Breast epithelium (tissue), 3 donors: ENCODE measurements around the gene ETS1.
"Not testable (repeated sequence)": the region's sequence is repeated elsewhere in the genome, so short reads cannot be mapped to it uniquely, and the experiment has no call there.

Source experiments
- POLR2A ChIP-seq: fragments of 450-650 bp; IDR thresholded peaks from one replicate; pipeline ENCODE4 v1.6.1; 2016; ENCODE audit warnings: antibody characterized with exemption, mild to moderate bottlenecking, moderate library complexity
- TF ChIP-seq, protein P1 (sequence below), 3 donors: fragments of 450-650 bp; IDR thresholded peaks; one replicate each; pipeline ENCODE4 v1.5.1; 2016 to 2017; ENCODE audit warnings: antibody characterized with exemption in 3 of 3, mild to moderate bottlenecking in 3 of 3, moderate library complexity in 3 of 3

DNA sequence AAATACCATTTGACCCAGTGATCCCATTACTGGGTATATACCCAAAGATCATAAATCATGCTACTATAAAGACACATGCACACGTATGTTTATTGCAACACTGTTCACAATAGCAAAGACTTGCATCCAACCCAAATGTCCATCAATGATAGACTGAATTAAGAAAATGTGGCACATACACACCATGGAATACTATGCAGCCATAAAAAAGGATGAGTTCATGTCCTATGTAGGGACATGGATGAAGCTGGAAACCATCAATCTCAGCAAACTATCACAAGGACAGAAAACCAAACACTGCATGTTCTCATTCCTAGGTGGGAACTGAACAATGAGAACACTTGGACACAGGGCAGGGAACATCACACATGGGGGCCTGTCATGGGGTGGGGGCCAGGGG is 141.4 kb downstream of the ETS1 start:
- TF ChIP-seq, protein P1, sequence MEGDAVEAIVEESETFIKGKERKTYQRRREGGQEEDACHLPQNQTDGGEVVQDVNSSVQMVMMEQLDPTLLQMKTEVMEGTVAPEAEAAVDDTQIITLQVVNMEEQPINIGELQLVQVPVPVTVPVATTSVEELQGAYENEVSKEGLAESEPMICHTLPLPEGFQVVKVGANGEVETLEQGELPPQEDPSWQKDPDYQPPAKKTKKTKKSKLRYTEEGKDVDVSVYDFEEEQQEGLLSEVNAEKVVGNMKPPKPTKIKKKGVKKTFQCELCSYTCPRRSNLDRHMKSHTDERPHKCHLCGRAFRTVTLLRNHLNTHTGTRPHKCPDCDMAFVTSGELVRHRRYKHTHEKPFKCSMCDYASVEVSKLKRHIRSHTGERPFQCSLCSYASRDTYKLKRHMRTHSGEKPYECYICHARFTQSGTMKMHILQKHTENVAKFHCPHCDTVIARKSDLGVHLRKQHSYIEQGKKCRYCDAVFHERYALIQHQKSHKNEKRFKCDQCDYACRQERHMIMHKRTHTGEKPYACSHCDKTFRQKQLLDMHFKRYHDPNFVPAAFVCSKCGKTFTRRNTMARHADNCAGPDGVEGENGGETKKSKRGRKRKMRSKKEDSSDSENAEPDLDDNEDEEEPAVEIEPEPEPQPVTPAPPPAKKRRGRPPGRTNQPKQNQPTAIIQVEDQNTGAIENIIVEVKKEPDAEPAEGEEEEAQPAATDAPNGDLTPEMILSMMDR (IDR thresholded peaks at IDR 0.05), result not testable (repeated sequence)
- TF ChIP-seq POLR2A, result not testable (repeated sequence)
